K562 (cell line): ENCODE measurements around the gene ZFP62. TPM values are rescaled to one million over a fixed set of nuclear protein-coding genes. Genes with fewer than 3 reads are reported as not detected.
A peak's percentile ranks its signal among the peaks of the same experiment; 100 is the strongest.

Experiments used
- CBFA2T2 ChIP-seq: fragments of 450-650 bp; conservative IDR thresholded peaks from 2 replicates; pipeline ENCODE4 v1.6.1; 2017; ENCODE audit warnings: mild to moderate bottlenecking
- HEY1 ChIP-seq: fragments of 250-450 bp; sonication (Bioruptor Pico); IDR thresholded peaks from 2 replicates; pipeline ENCODE4 v1.5.0; 2020; ENCODE audit warnings: mild to moderate bottlenecking, moderate library complexity, borderline replicate concordance
- NFE2 ChIP-seq: IDR thresholded peaks from 2 replicates; pipeline ENCODE4 v1.6.1; 2014; ENCODE audit warnings: antibody characterized with exemption, low read depth
- PBX2 ChIP-seq, 2 experiments: IDR thresholded peaks in 1 of 2; conservative IDR thresholded peaks in 1 of 2; 2 replicates each; pipeline ENCODE4 v1.6.1; 2016; ENCODE audit warnings: low read depth in 2 of 2, mild to moderate bottlenecking in 1 of 2, missing compliant biosample characterization in 1 of 2, missing genetic modification characterization in 1 of 2, moderate library complexity in 1 of 2
- TCF3 ChIP-seq: sonication (generic); formaldehyde crosslinking; IDR thresholded peaks from 2 replicates; pipeline ENCODE4 v1.4.0; 2020; ENCODE audit warnings: mild to moderate bottlenecking, missing genetic modification reagents
- polyA plus RNA-seq, 8 experiments: library from polyadenylated mRNA; depleted of rRNA in 4 of 8; stranded (reverse) in 5 of 8; unstranded in 3 of 8; fragments of >200 nt; fragmentation: Nextera tagmentation in 2 of 8; fragmentation: Illumina TruSeq in 1 of 8; extraction: Ambion mirVana in 2 of 8; extraction: Trizol in 1 of 8; gene quantifications; 2 replicates each; pipeline versions ENCODE4 v1.2.1 to v1.2.3, GENCODE V29; 2011 to 2014; ENCODE audit warnings: inconsistent platforms in 1 of 8, missing spikeins in 1 of 8
- total RNA-seq, 7 experiments: library from RNA; depleted of rRNA in 6 of 7; stranded (reverse); fragments of >200 nt in 6 of 7; fragmentation: Illumina TruSeq in 2 of 7; extraction: Trizol in 2 of 7; gene quantifications; 2 replicates each; pipeline versions ENCODE4 v1.2.1 to v1.2.3, GENCODE V29; 2011 to 2021; ENCODE audit warnings: low replicate concordance in 1 of 7
- TF ChIP-seq, protein P1 (sequence below), 2 experiments: fragments of 450-650 bp in 1 of 2; sonication (generic) in 1 of 2; formaldehyde crosslinking in 1 of 2; IDR thresholded peaks; 2 replicates each; pipeline versions ENCODE4 v1.7.1 to v1.9.0; 2016 to 2022; ENCODE audit warnings: inconsistent platforms in 1 of 2, mild to moderate bottlenecking in 1 of 2, missing genetic modification reagents in 1 of 2

The ZFP62 gene
- total and polyA plus RNA-seq, 9 of the 15 experiments (the other 6 are each of a cell fraction or from before 2014, with no cell fraction given): 12.2 to 37.5 (median 25.0) TPM

DNA sequence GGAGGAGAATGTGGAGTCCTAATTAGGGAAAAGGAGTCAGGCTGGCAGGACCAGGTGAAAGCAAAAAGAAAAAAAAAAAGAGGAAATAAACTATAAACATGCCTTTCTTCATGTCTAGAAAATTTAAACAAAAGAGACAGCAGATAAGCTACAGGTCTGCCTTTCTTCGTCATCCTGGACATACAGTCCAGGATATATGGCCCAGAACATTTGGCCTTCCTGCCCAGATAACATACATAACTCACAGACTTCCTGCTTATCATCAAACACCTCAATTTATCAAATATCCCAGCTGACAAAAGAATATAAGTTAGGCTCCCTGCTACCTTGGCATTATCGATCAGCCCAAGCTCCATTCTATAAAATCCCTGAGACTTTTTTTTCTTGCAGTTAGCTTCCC lies 49.1 kb upstream of the ZFP62 start (continued):
- TF ChIP-seq, protein P1, sequence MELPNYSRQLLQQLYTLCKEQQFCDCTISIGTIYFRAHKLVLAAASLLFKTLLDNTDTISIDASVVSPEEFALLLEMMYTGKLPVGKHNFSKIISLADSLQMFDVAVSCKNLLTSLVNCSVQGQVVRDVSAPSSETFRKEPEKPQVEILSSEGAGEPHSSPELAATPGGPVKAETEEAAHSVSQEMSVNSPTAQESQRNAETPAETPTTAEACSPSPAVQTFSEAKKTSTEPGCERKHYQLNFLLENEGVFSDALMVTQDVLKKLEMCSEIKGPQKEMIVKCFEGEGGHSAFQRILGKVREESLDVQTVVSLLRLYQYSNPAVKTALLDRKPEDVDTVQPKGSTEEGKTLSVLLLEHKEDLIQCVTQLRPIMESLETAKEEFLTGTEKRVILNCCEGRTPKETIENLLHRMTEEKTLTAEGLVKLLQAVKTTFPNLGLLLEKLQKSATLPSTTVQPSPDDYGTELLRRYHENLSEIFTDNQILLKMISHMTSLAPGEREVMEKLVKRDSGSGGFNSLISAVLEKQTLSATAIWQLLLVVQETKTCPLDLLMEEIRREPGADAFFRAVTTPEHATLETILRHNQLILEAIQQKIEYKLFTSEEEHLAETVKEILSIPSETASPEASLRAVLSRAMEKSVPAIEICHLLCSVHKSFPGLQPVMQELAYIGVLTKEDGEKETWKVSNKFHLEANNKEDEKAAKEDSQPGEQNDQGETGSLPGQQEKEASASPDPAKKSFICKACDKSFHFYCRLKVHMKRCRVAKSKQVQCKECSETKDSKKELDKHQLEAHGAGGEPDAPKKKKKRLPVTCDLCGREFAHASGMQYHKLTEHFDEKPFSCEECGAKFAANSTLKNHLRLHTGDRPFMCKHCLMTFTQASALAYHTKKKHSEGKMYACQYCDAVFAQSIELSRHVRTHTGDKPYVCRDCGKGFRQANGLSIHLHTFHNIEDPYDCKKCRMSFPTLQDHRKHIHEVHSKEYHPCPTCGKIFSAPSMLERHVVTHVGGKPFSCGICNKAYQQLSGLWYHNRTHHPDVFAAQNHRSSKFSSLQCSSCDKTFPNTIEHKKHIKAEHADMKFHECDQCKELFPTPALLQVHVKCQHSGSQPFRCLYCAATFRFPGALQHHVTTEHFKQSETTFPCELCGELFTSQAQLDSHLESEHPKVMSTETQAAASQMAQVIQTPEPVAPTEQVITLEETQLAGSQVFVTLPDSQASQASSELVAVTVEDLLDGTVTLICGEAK (IDR thresholded peaks at IDR 0.05): no peak
- TF ChIP-seq, protein P1 (CRISPR knock-in tag; IDR thresholded peaks at IDR 0.05): no peak
- no peak for TF ChIP-seq PBX2 (CRISPR knock-in tag; IDR thresholded peaks at IDR 0.05; ENCODE audit: low read depth)
- peak; percentile 69 for TF ChIP-seq PBX2 (tag; conservative IDR thresholded peaks at IDR 0.05; ENCODE audit: low read depth)
- peak; percentile 36; the same call in 1 of the 2 replicates for TF ChIP-seq CBFA2T2
- TF ChIP-seq NFE2: no peak
- peak; percentile 52 for TF ChIP-seq TCF3 (CRISPR knock-in tag)
- TF ChIP-seq HEY1 (CRISPR knock-in tag): no peak
